GM12878 (cell line): Measurements from ENCODE around the gene CHIT1.

Experiments
- CHD2 ChIP-seq: IDR thresholded peaks from 2 replicates; pipeline ENCODE4 v1.6.1; 2011; ENCODE audit warnings: low read depth, low read length, improper control_type of control experiment, borderline replicate concordance
- CHD4 ChIP-seq: fragments of 200-600 bp; sonication (generic); IDR thresholded peaks from 2 replicates; pipeline ENCODE4 v1.6.1; 2016; ENCODE audit warnings: mild to moderate bottlenecking
- CREB1 ChIP-seq: IDR thresholded peaks from 2 replicates; pipeline ENCODE4 v1.6.1; 2012; ENCODE audit warnings: low read depth, mild to moderate bottlenecking, inconsistent platforms
- EP300 ChIP-seq, 2 experiments: fragments of 150-350 bp in 1 of 2; IDR thresholded peaks; 2 replicates each; pipeline ENCODE4 v1.6.1; 2011 to 2012; ENCODE audit warnings: low read depth in 2 of 2, low read length in 2 of 2, borderline replicate concordance in 1 of 2, improper control_type of control experiment in 1 of 2, inconsistent platforms in 1 of 2; ENCODE audit not compliant: control insufficient read depth in 1 of 2
- FOXM1 ChIP-seq: IDR thresholded peaks from 2 replicates; pipeline ENCODE4 v1.6.1; 2012; ENCODE audit warnings: low read depth, mild to moderate bottlenecking, inconsistent platforms, low read length, moderate library complexity
- HCFC1 ChIP-seq: fragments of 150-350 bp; IDR thresholded peaks from 2 replicates; pipeline ENCODE4 v1.6.1; 2014; ENCODE audit warnings: low read length
- NFIC ChIP-seq: IDR thresholded peaks from 2 replicates; pipeline ENCODE4 v1.6.1; 2012; ENCODE audit warnings: low read depth, mild to moderate bottlenecking, inconsistent platforms, low read length, moderate library complexity
- POLR2A ChIP-seq: IDR thresholded peaks from 2 replicates; pipeline ENCODE4 v1.6.1; 2011; ENCODE audit warnings: low read depth, mild to moderate bottlenecking, low read length
- POLR2AphosphoS5 ChIP-seq: IDR thresholded peaks from 2 replicates; pipeline ENCODE4 v1.6.1; 2011; ENCODE audit warnings: mild to moderate bottlenecking, low read length, inconsistent platforms
- YY1 ChIP-seq: IDR thresholded peaks from 2 replicates; pipeline ENCODE4 v1.6.1; 2011; ENCODE audit warnings: low read depth, mild to moderate bottlenecking, low read length
- TF ChIP-seq, protein P1 (sequence below), 3 experiments: IDR thresholded peaks in 2 of 3; conservative IDR thresholded peaks in 1 of 3; 2 replicates each; pipeline ENCODE4 v1.5.1; 2011; ENCODE audit warnings: low read depth in 3 of 3, low read length in 3 of 3, mild to moderate bottlenecking in 3 of 3, control low read depth in 2 of 3, moderate library complexity in 2 of 3, inconsistent platforms in 1 of 3, mixed read lengths in 1 of 3; ENCODE audit not compliant: control insufficient read depth in 2 of 3, insufficient read depth in 1 of 3; ENCODE audit errors: extremely low read depth in 1 of 3
- TF ChIP-seq, protein P2 (sequence below): IDR thresholded peaks from 2 replicates; pipeline ENCODE4 v1.6.1; 2012; ENCODE audit warnings: low read depth, low read length, improper control_type of control experiment

GRCh38 chr1:203225071-203225470 lies 4.4 kb downstream of the CHIT1 start:
- TF ChIP-seq YY1 (no peak), EP300 (IDR thresholded peaks at IDR 0.05; ENCODE audit: borderline replicate concordance in 1 of 2, control insufficient read depth in 1 of 2, low read depth in 2 of 2, low read length in 2 of 2) (no peak), POLR2A (no peak), FOXM1 (no peak), HCFC1 (no peak), CHD2 (no peak), CHD4 (no peak), NFIC (no peak), CREB1 (no peak), POLR2AphosphoS5 (no peak)
- TF ChIP-seq, protein P1, sequence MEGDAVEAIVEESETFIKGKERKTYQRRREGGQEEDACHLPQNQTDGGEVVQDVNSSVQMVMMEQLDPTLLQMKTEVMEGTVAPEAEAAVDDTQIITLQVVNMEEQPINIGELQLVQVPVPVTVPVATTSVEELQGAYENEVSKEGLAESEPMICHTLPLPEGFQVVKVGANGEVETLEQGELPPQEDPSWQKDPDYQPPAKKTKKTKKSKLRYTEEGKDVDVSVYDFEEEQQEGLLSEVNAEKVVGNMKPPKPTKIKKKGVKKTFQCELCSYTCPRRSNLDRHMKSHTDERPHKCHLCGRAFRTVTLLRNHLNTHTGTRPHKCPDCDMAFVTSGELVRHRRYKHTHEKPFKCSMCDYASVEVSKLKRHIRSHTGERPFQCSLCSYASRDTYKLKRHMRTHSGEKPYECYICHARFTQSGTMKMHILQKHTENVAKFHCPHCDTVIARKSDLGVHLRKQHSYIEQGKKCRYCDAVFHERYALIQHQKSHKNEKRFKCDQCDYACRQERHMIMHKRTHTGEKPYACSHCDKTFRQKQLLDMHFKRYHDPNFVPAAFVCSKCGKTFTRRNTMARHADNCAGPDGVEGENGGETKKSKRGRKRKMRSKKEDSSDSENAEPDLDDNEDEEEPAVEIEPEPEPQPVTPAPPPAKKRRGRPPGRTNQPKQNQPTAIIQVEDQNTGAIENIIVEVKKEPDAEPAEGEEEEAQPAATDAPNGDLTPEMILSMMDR (IDR thresholded peaks at IDR 0.05 in 2 of 3, conservative IDR thresholded peaks at IDR 0.05 in 1 of 3; ENCODE audit: control insufficient read depth in 2 of 3, extremely low read depth in 1 of 3, insufficient read depth in 1 of 3, low read depth in 3 of 3, low read length in 3 of 3): no peak
- TF ChIP-seq, protein P2, sequence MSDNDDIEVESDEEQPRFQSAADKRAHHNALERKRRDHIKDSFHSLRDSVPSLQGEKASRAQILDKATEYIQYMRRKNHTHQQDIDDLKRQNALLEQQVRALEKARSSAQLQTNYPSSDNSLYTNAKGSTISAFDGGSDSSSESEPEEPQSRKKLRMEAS: no peak
